GM23248 (cell line): ENCODE measurements around the gene IFI27L1. TPM values are rescaled to one million over a fixed set of nuclear protein-coding genes. Genes with fewer than 3 reads are reported as not detected.

Source experiments
- DNase-seq: peaks from one replicate; pipeline ENCODE4 v3.0.0-alpha.2; 2015
- H2AFZ ChIP-seq: fragments of 200-600 bp; sonication (generic); 2 replicates; pipeline ENCODE4 v1.6.1; 2016; ENCODE audit warnings: antibody characterized with exemption
- H3F3A ChIP-seq: fragments of 200-600 bp; sonication (generic); 2 replicates; pipeline ENCODE4 v1.6.1; 2016; ENCODE audit warnings: mild to moderate bottlenecking, antibody characterized with exemption, mixed run types; ENCODE audit not compliant: insufficient read depth
- H3K27ac ChIP-seq: fragments of 200-600 bp; sonication (generic); 2 replicates; pipeline ENCODE4 v1.5.1; 2016; ENCODE audit warnings: mild to moderate bottlenecking
- H3K27me3 ChIP-seq: fragments of 200-600 bp; sonication (generic); replicated peaks from 2 replicates; pipeline ENCODE4 v1.6.1; 2016; ENCODE audit warnings: mild to moderate bottlenecking; ENCODE audit not compliant: insufficient read depth
- H3K36me3 ChIP-seq: fragments of 200-600 bp; sonication (generic); 2 replicates; pipeline ENCODE4 v1.6.1; 2016; ENCODE audit warnings: low read depth, mild to moderate bottlenecking
- H3K4me1 ChIP-seq: fragments of 200-600 bp; sonication (generic); 2 replicates; pipeline ENCODE4 v1.6.1; 2016; ENCODE audit warnings: mild to moderate bottlenecking; ENCODE audit not compliant: insufficient read depth
- H3K4me2 ChIP-seq: fragments of 200-600 bp; sonication (generic); one replicate; pipeline ENCODE4 v1.6.1; 2016; ENCODE audit warnings: mild to moderate bottlenecking; ENCODE audit not compliant: unreplicated experiment
- H3K4me3 ChIP-seq: fragments of 200-600 bp; sonication (generic); 2 replicates; pipeline ENCODE4 v1.5.1; 2016; ENCODE audit warnings: mild to moderate bottlenecking
- H3K79me2 ChIP-seq: fragments of 200-600 bp; sonication (generic); 2 replicates; pipeline ENCODE4 v1.6.1; 2016; ENCODE audit warnings: mild to moderate bottlenecking; ENCODE audit not compliant: insufficient read depth
- H3K9ac ChIP-seq: fragments of 200-600 bp; sonication (generic); 2 replicates; pipeline ENCODE4 v1.6.1; 2016; ENCODE audit warnings: mild to moderate bottlenecking
- H3K9me2 ChIP-seq: fragments of 200-600 bp; sonication (generic); 2 replicates; pipeline ENCODE4 v1.6.1; 2016; ENCODE audit warnings: mixed run types, mild to moderate bottlenecking, moderate library complexity; ENCODE audit not compliant: insufficient read depth
- H3K9me3 ChIP-seq: fragments of 200-600 bp; sonication (generic); one replicate; pipeline ENCODE4 v1.6.1; 2017; ENCODE audit warnings: low read depth
- H4K20me1 ChIP-seq: fragments of 200-600 bp; sonication (generic); 2 replicates; pipeline ENCODE4 v1.6.0; 2016; ENCODE audit not compliant: insufficient read depth
- EZH2 ChIP-seq: fragments of 200-600 bp; sonication (generic); IDR thresholded peaks from 2 replicates; pipeline ENCODE4 v1.6.1; 2018; ENCODE audit warnings: antibody characterized with exemption, mild to moderate bottlenecking; ENCODE audit not compliant: insufficient read depth, poor library complexity, severe bottlenecking
- EZH2phosphoT487 ChIP-seq: fragments of 200-600 bp; sonication (generic); IDR thresholded peaks from 2 replicates; pipeline ENCODE4 v1.6.1; 2018; ENCODE audit warnings: antibody characterized with exemption, moderate library complexity, mild to moderate bottlenecking, low read depth; ENCODE audit not compliant: insufficient read depth
- WGBS, 2 experiments: methylation state at CpG; one replicate each; pipeline ENCODE4 v1.1.6; 2015 to 2017; ENCODE audit warnings: low lambda C conversion rate in 2 of 2, low coverage in 1 of 2; ENCODE audit errors: missing lambda C conversion rate in 2 of 2; 5-methylcytosine and 5-hydroxymethylcytosine counted together
- in situ Hi-C: fragments of 300-500 bp; cut with MboI; formaldehyde crosslinking; loops from 2 replicates; pipeline ENCODE4 v1.15.0; 2020
- polyA plus RNA-seq: library from polyadenylated mRNA; unstranded; fragments of >200 nt; fragmentation: Nextera tagmentation; extraction: Ambion mirVana; gene quantifications from 2 replicates; pipeline ENCODE4 v1.2.1, GENCODE V29; 2016
- total RNA-seq: library from RNA; depleted of rRNA; stranded (reverse); fragments of >200 nt; shearing (Covaris generic); gene quantifications from 2 replicates; pipeline ENCODE4 v1.2.3, GENCODE V29; 2014

Gene IFI27L1
- total and polyA plus RNA-seq, 2 experiments from 2014 or later, result 13.5 to 32.6 TPM

DNA sequence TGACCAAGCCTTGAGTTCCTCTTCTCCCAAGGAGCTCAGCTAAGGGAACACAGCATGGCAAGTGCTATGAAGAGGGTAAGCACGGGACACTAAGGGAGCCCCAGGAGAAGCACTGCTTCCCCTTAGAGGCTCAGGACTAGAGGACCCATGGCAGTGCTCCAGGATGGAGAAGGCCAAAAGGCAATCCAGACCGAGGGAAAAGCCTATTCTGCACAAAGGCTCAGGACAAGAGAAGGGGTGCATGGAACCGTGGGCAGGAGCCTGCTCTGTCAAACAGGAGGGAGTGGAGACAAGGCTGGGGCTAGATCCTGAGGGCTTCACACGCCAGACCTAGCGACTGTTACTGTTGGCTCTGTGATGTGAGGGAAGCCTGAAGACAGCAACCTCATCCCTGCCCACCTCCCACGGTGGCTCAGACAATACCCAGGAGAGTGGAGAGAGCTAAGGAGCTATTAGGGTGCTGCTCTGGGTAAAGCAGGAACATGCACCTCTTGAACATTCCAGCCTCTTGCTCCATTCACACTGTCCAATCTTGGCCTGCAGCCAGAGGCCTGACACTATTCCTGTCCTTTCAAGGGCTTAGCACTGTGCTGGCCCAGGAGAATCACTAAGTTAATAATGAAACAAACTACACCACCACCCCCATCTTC, 30.8 kb upstream of the IFI27L1 start:
- Histone ChIP-seq H3K9me2 (no peaks in the 10 kb centered on the region), H3F3A (no peaks in the 10 kb centered on the region; the same call in 1 of the 2 replicates), H3K4me3 (no peak overlapping the region), H3K9ac (no peak overlapping the region), H3K36me3 (peaks cover 39% of the 10 kb centered on the region; the same call in 1 of the 2 replicates), H3K9me3 (no peaks in the 10 kb centered on the region), H3K4me2 (no peak overlapping the region), H3K79me2 (0 out of 2 replicates have a peak, but pooled peaks cover 2% of the 10 kb centered on the region), H3K4me1 (no peaks in the 10 kb centered on the region), H4K20me1 (no peaks in the 10 kb centered on the region), H2AFZ (no peak overlapping the region), H3K27ac (no peak overlapping the region), H3K27me3 (no peaks in the 10 kb centered on the region)
- DNase-seq, result no peak
- TF ChIP-seq EZH2, result no peak
- no peak for TF ChIP-seq EZH2phosphoT487
- 78 to 80% methylated on average over 6 of the region's 6 CpGs for WGBS, 2 experiments
- in situ Hi-C loops, result no loop called here

DNA sequence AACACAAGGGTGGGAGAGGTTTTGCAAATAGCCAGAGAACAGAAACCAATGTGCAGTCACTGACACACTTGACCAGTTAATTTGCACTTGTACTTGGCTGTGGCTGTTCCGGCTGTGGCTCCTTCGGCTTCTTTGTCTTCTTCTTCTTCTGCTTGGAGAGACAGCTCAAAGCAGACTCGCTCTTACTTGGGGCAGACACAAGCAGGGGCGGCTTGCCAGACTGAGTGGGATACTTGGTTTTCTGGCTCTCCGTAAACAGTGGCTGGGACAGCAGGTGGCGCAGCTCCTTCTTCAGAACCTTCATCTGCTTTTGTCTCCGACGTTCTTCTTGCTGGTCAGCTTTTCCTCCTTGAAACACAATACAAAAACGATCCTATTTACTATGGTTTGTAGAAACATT, 30.0 kb upstream of the IFI27L1 start:
- Histone ChIP-seq H3K36me3 (peaks cover 45% of the 10 kb centered on the region), H3K27me3 (no peaks in the 10 kb centered on the region), H3K4me3 (no peak overlapping the region), H3K9me2 (no peaks in the 10 kb centered on the region), H3K4me1 (no peaks in the 10 kb centered on the region), H3K79me2 (peaks cover 9% of the 10 kb centered on the region; the same call in 1 of the 2 replicates), H3K4me2 (no peak overlapping the region), H2AFZ (no peak overlapping the region), H3K27ac (no peak overlapping the region), H4K20me1 (no peaks in the 10 kb centered on the region), H3K9me3 (no peaks in the 10 kb centered on the region), H3F3A (no peaks in the 10 kb centered on the region; the same call in 1 of the 2 replicates), H3K9ac (no peak overlapping the region)
- peak; percentile 49 for DNase-seq
- 71 to 75% methylated on average over 9 of the region's 9 CpGs for WGBS, 2 experiments
- in situ Hi-C loops, result no loop called here
- TF ChIP-seq EZH2 (no peak), EZH2phosphoT487 (no peak)

DNA sequence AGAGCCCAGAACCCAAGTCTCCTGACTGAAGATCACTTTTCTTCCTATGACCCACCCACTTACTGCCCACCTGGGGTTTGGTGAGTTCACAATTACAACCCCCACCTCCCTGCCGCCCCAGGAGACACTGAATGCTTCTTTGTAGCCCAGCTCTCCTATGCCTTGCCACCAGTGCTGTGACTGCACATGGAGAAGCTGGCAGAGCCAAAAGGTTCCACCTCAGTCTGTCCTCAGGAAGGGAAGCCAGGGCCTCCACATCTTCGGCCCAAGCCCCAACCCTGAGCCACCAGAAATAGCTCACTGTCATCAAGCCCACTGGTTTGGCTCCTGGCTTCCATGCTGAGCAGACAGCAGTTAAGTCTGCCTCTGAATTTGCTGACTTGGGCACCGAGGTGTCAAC, 29.3 kb upstream of the IFI27L1 start:
- Histone ChIP-seq H4K20me1 (no peaks in the 10 kb centered on the region), H3K27me3 (no peaks in the 10 kb centered on the region), H3K36me3 (peaks cover 52% of the 10 kb centered on the region), H3K79me2 (peaks cover 16% of the 10 kb centered on the region; the same call in 1 of the 2 replicates), H3K27ac (no peak overlapping the region), H3K4me3 (no peak overlapping the region), H3K9me2 (no peaks in the 10 kb centered on the region), H2AFZ (no peak overlapping the region), H3K9me3 (no peaks in the 10 kb centered on the region), H3F3A (no peaks in the 10 kb centered on the region; the same call in 1 of the 2 replicates), H3K4me1 (no peaks in the 10 kb centered on the region), H3K4me2 (no peak overlapping the region), H3K9ac (no peak overlapping the region)
- TF ChIP-seq EZH2 (no peak), EZH2phosphoT487 (no peak)
- no peak for DNase-seq
- in situ Hi-C loops, result no loop called here
- WGBS, 2 experiments, result 68 to 74% methylated on average over 3 of the region's 3 CpGs

DNA sequence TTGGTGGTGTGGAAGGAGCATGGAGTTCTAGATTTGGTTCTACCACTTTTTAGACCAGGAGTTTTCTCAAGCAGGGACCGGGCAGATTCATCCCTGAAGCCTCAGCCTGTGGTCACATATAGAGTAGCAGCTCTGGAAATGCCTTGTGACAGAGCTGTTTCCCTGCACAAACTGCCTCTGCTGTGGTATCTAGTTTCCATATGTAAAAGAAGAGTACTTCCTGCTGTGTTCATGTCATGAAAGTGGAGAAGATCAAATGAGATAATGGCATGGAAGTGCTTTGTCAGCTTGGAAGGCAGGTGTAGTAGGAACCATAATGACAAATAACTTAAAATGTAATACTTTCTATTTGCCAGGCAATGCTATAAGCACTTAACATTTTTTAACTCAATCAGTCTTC, 28.9 kb upstream of the IFI27L1 start:
- peaks cover 56% of the 10 kb centered on the region for H3K36me3 ChIP-seq
- no peak overlapping the region for H2AFZ ChIP-seq
- H3K4me3 ChIP-seq, result no peak overlapping the region
- H3K9ac ChIP-seq, result no peak overlapping the region
- WGBS, 2 experiments, result 29 to 59% methylated on average over 1 of the region's 1 CpG
- H3K27me3 ChIP-seq, result no peaks in the 10 kb centered on the region
- peaks cover 20% of the 10 kb centered on the region; the same call in 1 of the 2 replicates for H3K79me2 ChIP-seq
- H3K9me2 ChIP-seq, result no peaks in the 10 kb centered on the region
- no peaks in the 10 kb centered on the region; the same call in 1 of the 2 replicates for H3F3A ChIP-seq
- no peak for TF ChIP-seq EZH2
- no peak for TF ChIP-seq EZH2phosphoT487
- no peak overlapping the region for H3K27ac ChIP-seq
- no peak overlapping the region for H3K4me2 ChIP-seq
- no peak for DNase-seq
- no peaks in the 10 kb centered on the region for H3K4me1 ChIP-seq
- in situ Hi-C loops, result no loop called here
- H4K20me1 ChIP-seq, result no peaks in the 10 kb centered on the region
- no peaks in the 10 kb centered on the region for H3K9me3 ChIP-seq
